ENCODE measurements around the gene ARHGAP26.

Gene ARHGAP26

GRCh38 chr5:143025971-143026370, 255.8 kb downstream of the ARHGAP26 start:
- H3K18ac ChIP-seq (ENCODE audit: low read depth in 1 of 2, low read length in 2 of 2) = no peak overlapping the region
- H4K8ac ChIP-seq (ENCODE audit: low read length) = no peak overlapping the region
- no peak overlapping the region for H3K27ac ChIP-seq (ENCODE audit: low read length, poor library complexity, severe bottlenecking)
- H3K4me1 ChIP-seq (ENCODE audit: control insufficient read depth, insufficient read depth, low read depth, low read length) = peaks cover 8% of the 10 kb centered on the region
- H2BK5ac ChIP-seq (ENCODE audit: low read depth, low read length, poor library complexity, severe bottlenecking) = no peak overlapping the region
- H3K36me3 ChIP-seq (ENCODE audit: control insufficient read depth in 1 of 2, insufficient read depth in 2 of 2, low read depth in 1 of 2, low read length in 2 of 2) = no peaks in the 10 kb centered on the region
- no peaks in the 10 kb centered on the region for H3K79me1 ChIP-seq (replicated peaks; ENCODE audit: low read length, poor library complexity, severe bottlenecking)
- no peak overlapping the region for H3K4ac ChIP-seq (ENCODE audit: low read depth in 1 of 2, low read length in 2 of 2)
- WGBS = 8% methylated on average over 1 of the region's 1 CpG
- no peak for DNase-seq
- no peak overlapping the region for H2BK15ac ChIP-seq (ENCODE audit: low read depth, poor library complexity, severe bottlenecking)
- no peak overlapping the region for H2AFZ ChIP-seq (ENCODE audit: low read depth, low read length)
- H3K9me3 ChIP-seq (ENCODE audit: control insufficient read depth, low read length) = no peaks in the 10 kb centered on the region
- H3K4me2 ChIP-seq (ENCODE audit: low read length, poor library complexity, severe bottlenecking) = no peak overlapping the region
- H3K4me3 ChIP-seq (ENCODE audit: insufficient read depth in 1 of 2, low read depth in 1 of 2, low read length in 2 of 2) = no peak overlapping the region
- H2BK12ac ChIP-seq (ENCODE audit: low read length in 2 of 2) = no peak overlapping the region
- no peak overlapping the region for H3K23ac ChIP-seq (ENCODE audit: low read length in 2 of 2)
- H2BK120ac ChIP-seq (ENCODE audit: low read depth, low read length) = no peak overlapping the region
- no peak overlapping the region for H4K91ac ChIP-seq (ENCODE audit: low read length)
- no peak overlapping the region for H2AK5ac ChIP-seq (ENCODE audit: low read length, severe bottlenecking)
- H3K9ac ChIP-seq (ENCODE audit: low read length) = no peak overlapping the region
- peaks cover 0 to 16% of the 10 kb centered on the region in 2 experiments for H3K27me3 ChIP-seq (ENCODE audit: control insufficient read depth in 1 of 2, insufficient read depth in 1 of 2, low read length in 2 of 2)
- H3K14ac ChIP-seq (ENCODE audit: low read length in 2 of 2) = no peak overlapping the region

- Histone ChIP-seq H2BK15ac (ENCODE audit: low read depth, poor library complexity, severe bottlenecking) (no peak overlapping the region), H3K18ac (ENCODE audit: low read depth in 1 of 2, low read length in 2 of 2) (no peak overlapping the region), H3K36me3 (ENCODE audit: control insufficient read depth in 1 of 2, insufficient read depth in 2 of 2, low read depth in 1 of 2, low read length in 2 of 2) (no peaks in the 10 kb centered on the region), H2AK5ac (ENCODE audit: low read length, severe bottlenecking) (peak overlapping the region; percentile 76), H2BK5ac (ENCODE audit: low read depth, low read length, poor library complexity, severe bottlenecking) (no peak overlapping the region), H3K9ac (ENCODE audit: low read length) (no peak overlapping the region), H3K9me3 (ENCODE audit: control insufficient read depth, low read length) (no peaks in the 10 kb centered on the region), H3K79me1 (replicated peaks; ENCODE audit: low read length, poor library complexity, severe bottlenecking) (no peaks in the 10 kb centered on the region), H2BK120ac (ENCODE audit: low read depth, low read length) (no peak overlapping the region), H3K27me3 (ENCODE audit: control insufficient read depth in 1 of 2, insufficient read depth in 1 of 2, low read length in 2 of 2) (peaks cover 0 to 19% of the 10 kb centered on the region in 2 experiments), H3K4me1 (ENCODE audit: control insufficient read depth, insufficient read depth, low read depth, low read length) (peaks cover 8% of the 10 kb centered on the region), H4K91ac (ENCODE audit: low read length) (no peak overlapping the region), H3K27ac (ENCODE audit: low read length, poor library complexity, severe bottlenecking) (no peak overlapping the region), H2BK12ac (ENCODE audit: low read length in 2 of 2) (no peak overlapping the region), H3K4me3 (ENCODE audit: insufficient read depth in 1 of 2, low read depth in 1 of 2, low read length in 2 of 2) (no peak overlapping the region), H3K14ac (ENCODE audit: low read length in 2 of 2) (no peak overlapping the region), H3K23ac (ENCODE audit: low read length in 2 of 2) (no peak overlapping the region), H3K4ac (ENCODE audit: low read depth in 1 of 2, low read length in 2 of 2) (no peak overlapping the region), H4K8ac (ENCODE audit: low read length) (no peak overlapping the region), H3K4me2 (ENCODE audit: low read length, poor library complexity, severe bottlenecking) (no peak overlapping the region), H2AFZ (ENCODE audit: low read depth, low read length) (no peak overlapping the region)
- no peak for DNase-seq
- 91% methylated on average over 3 of the region's 3 CpGs for WGBS
These were observed 256.2 kb downstream of the ARHGAP26 start for GRCh38 chr5:143026380-143026779.

- Histone ChIP-seq H2AK5ac (ENCODE audit: low read length, severe bottlenecking) (no peak overlapping the region), H3K4me2 (ENCODE audit: low read length, poor library complexity, severe bottlenecking) (no peak overlapping the region), H4K8ac (ENCODE audit: low read length) (no peak overlapping the region), H3K9me3 (ENCODE audit: control insufficient read depth, low read length) (no peaks in the 10 kb centered on the region), H2BK120ac (ENCODE audit: low read depth, low read length) (no peak overlapping the region), H3K27me3 (ENCODE audit: control insufficient read depth in 1 of 2, insufficient read depth in 1 of 2, low read length in 2 of 2) (peaks cover 0 to 38% of the 10 kb centered on the region in 2 experiments), H3K9ac (ENCODE audit: low read length) (no peak overlapping the region), H4K91ac (ENCODE audit: low read length) (no peak overlapping the region), H2BK5ac (ENCODE audit: low read depth, low read length, poor library complexity, severe bottlenecking) (no peak overlapping the region), H3K4me1 (ENCODE audit: control insufficient read depth, insufficient read depth, low read depth, low read length) (peaks cover 3% of the 10 kb centered on the region), H3K4me3 (ENCODE audit: insufficient read depth in 1 of 2, low read depth in 1 of 2, low read length in 2 of 2) (no peak overlapping the region), H3K14ac (ENCODE audit: low read length in 2 of 2) (no peak overlapping the region), H3K18ac (ENCODE audit: low read depth in 1 of 2, low read length in 2 of 2) (no peak overlapping the region), H2BK12ac (ENCODE audit: low read length in 2 of 2) (no peak overlapping the region), H3K23ac (ENCODE audit: low read length in 2 of 2) (no peak overlapping the region), H3K36me3 (ENCODE audit: control insufficient read depth in 1 of 2, insufficient read depth in 2 of 2, low read depth in 1 of 2, low read length in 2 of 2) (no peaks in the 10 kb centered on the region), H2AFZ (ENCODE audit: low read depth, low read length) (no peak overlapping the region), H3K4ac (ENCODE audit: low read depth in 1 of 2, low read length in 2 of 2) (no peak overlapping the region), H3K79me1 (replicated peaks; ENCODE audit: low read length, poor library complexity, severe bottlenecking) (no peaks in the 10 kb centered on the region), H2BK15ac (ENCODE audit: low read depth, poor library complexity, severe bottlenecking) (no peak overlapping the region), H3K27ac (ENCODE audit: low read length, poor library complexity, severe bottlenecking) (no peak overlapping the region)
- 87% methylated on average over 4 of the region's 4 CpGs for WGBS
- no peak for DNase-seq
These were observed 259.1 kb downstream of the ARHGAP26 start for GRCh38 chr5:143029293-143029692.

GRCh38 chr5:143030349-143030748, 260.2 kb downstream of the ARHGAP26 start:
- 100% methylated on average over 1 of the region's 2 CpGs for WGBS
- Histone ChIP-seq H3K4me2 (ENCODE audit: low read length, poor library complexity, severe bottlenecking) (no peak overlapping the region), H3K36me3 (ENCODE audit: control insufficient read depth in 1 of 2, insufficient read depth in 2 of 2, low read depth in 1 of 2, low read length in 2 of 2) (no peaks in the 10 kb centered on the region)

More at GRCh38 chr5:143030349-143030748, 260.2 kb downstream of the ARHGAP26 start:
- Histone ChIP-seq H3K27me3 (ENCODE audit: control insufficient read depth in 1 of 2, insufficient read depth in 1 of 2, low read length in 2 of 2) (peaks cover 0 to 38% of the 10 kb centered on the region in 2 experiments), H3K9me3 (ENCODE audit: control insufficient read depth, low read length) (no peaks in the 10 kb centered on the region), H3K18ac (ENCODE audit: low read depth in 1 of 2, low read length in 2 of 2) (no peak overlapping the region), H3K9ac (ENCODE audit: low read length) (no peak overlapping the region), H4K91ac (ENCODE audit: low read length) (no peak overlapping the region), H2AK5ac (ENCODE audit: low read length, severe bottlenecking) (no peak overlapping the region), H2BK5ac (ENCODE audit: low read depth, low read length, poor library complexity, severe bottlenecking) (no peak overlapping the region), H2BK15ac (ENCODE audit: low read depth, poor library complexity, severe bottlenecking) (no peak overlapping the region), H2AFZ (ENCODE audit: low read depth, low read length) (no peak overlapping the region), H4K8ac (ENCODE audit: low read length) (no peak overlapping the region), H3K79me1 (replicated peaks; ENCODE audit: low read length, poor library complexity, severe bottlenecking) (no peaks in the 10 kb centered on the region), H2BK120ac (ENCODE audit: low read depth, low read length) (no peak overlapping the region), H3K4me3 (ENCODE audit: insufficient read depth in 1 of 2, low read depth in 1 of 2, low read length in 2 of 2) (no peak overlapping the region), H3K4me1 (ENCODE audit: control insufficient read depth, insufficient read depth, low read depth, low read length) (peaks cover 2% of the 10 kb centered on the region), H3K27ac (ENCODE audit: low read length, poor library complexity, severe bottlenecking) (no peak overlapping the region), H3K14ac (ENCODE audit: low read length in 2 of 2) (no peak overlapping the region), H3K23ac (ENCODE audit: low read length in 2 of 2) (no peak overlapping the region), H2BK12ac (ENCODE audit: low read length in 2 of 2) (no peak overlapping the region), H3K4ac (ENCODE audit: low read depth in 1 of 2, low read length in 2 of 2) (no peak overlapping the region)
- no peak for DNase-seq
